CD14-positive monocyte (primary cell): ENCODE data around the gene SEZ6L. TPM values are rescaled to one million over a fixed set of nuclear protein-coding genes. Genes with fewer than 3 reads are reported as not detected.

Source experiments
- DNase-seq, 3 donors: peaks; one replicate each; pipeline ENCODE4 v3.0.0-alpha.2; 2011 to 2022
- H2AFZ ChIP-seq: 2 replicates; pipeline ENCODE4 v1.6.0; 2012; ENCODE audit warnings: mild to moderate bottlenecking, low read depth, low read length, inconsistent platforms; ENCODE audit not compliant: insufficient read depth, poor library complexity, severe bottlenecking
- H3K27ac ChIP-seq, 2 donors: 1 replicate in 1 of 2; 2 replicates in 1 of 2; pipeline ENCODE4 v1.5.1; 2012 to 2013; ENCODE audit warnings: low read length in 2 of 2, control low read depth in 1 of 2, inconsistent platforms in 1 of 2, low read depth in 1 of 2, mild to moderate bottlenecking in 1 of 2
- H3K27me3 ChIP-seq, 2 donors: one replicate each; pipeline versions ENCODE4 v1.6.0 to v1.6.1; 2011 to 2013; ENCODE audit warnings: low read length in 2 of 2; ENCODE audit not compliant: control insufficient read depth in 2 of 2, insufficient read depth in 2 of 2
- H3K36me3 ChIP-seq, 2 donors: replicated peaks in 1 of 2; 1 replicate in 1 of 2; 2 replicates in 1 of 2; pipeline versions ENCODE4 v1.5.1 to v1.6.1; 2012 to 2013; ENCODE audit warnings: low read length in 2 of 2, control low read depth in 1 of 2, inconsistent platforms in 1 of 2, mild to moderate bottlenecking in 1 of 2; ENCODE audit not compliant: insufficient read depth in 2 of 2, control insufficient read depth in 1 of 2
- H3K4me1 ChIP-seq, 2 donors: 1 replicate in 1 of 2; 2 replicates in 1 of 2; pipeline versions ENCODE4 v1.5.1 to v1.6.1; 2012 to 2013; ENCODE audit warnings: low read length in 2 of 2, control low read depth in 1 of 2, inconsistent platforms in 1 of 2, mild to moderate bottlenecking in 1 of 2, moderate library complexity in 1 of 2; ENCODE audit not compliant: insufficient read depth in 2 of 2, control insufficient read depth in 1 of 2
- H3K4me2 ChIP-seq: replicated peaks from 2 replicates; pipeline ENCODE3; 2012; ENCODE audit warnings: low read length, moderate library complexity, mild to moderate bottlenecking; ENCODE audit not compliant: poor library complexity, severe bottlenecking; ENCODE audit errors: extremely low read depth
- H3K4me3 ChIP-seq, 3 experiments: fragments of 200-600 bp in 1 of 3; sonication (generic) in 1 of 3; replicated peaks in 1 of 3; 1 replicate in 2 of 3; 2 replicates in 1 of 3; pipeline ENCODE4 v1.5.1; 2011 to 2013; ENCODE audit warnings: low read length in 3 of 3, mild to moderate bottlenecking in 3 of 3, control low read depth in 2 of 3, low read depth in 2 of 3, inconsistent platforms in 1 of 3, moderate library complexity in 1 of 3
- H3K79me2 ChIP-seq: 2 replicates; pipeline ENCODE4 v1.6.0; 2012; ENCODE audit warnings: mild to moderate bottlenecking, control low read depth, inconsistent platforms, low read length, moderate library complexity; ENCODE audit not compliant: insufficient read depth
- H3K9ac ChIP-seq: 2 replicates; pipeline ENCODE4 v1.6.0; 2017; ENCODE audit warnings: low read length, mild to moderate bottlenecking; ENCODE audit not compliant: insufficient read depth, poor library complexity, severe bottlenecking
- H3K9me3 ChIP-seq, 2 donors: replicated peaks in 1 of 2; 1 replicate in 1 of 2; 2 replicates in 1 of 2; pipeline versions ENCODE4 v1.5.1 to v1.6.1; 2012 to 2013; ENCODE audit warnings: low read length in 2 of 2, control low read depth in 1 of 2; ENCODE audit not compliant: control insufficient read depth in 1 of 2, insufficient read depth in 1 of 2
- H4K20me1 ChIP-seq: 2 replicates; pipeline ENCODE4 v1.6.0; 2012; ENCODE audit warnings: mild to moderate bottlenecking, low read length, control low read depth, moderate library complexity; ENCODE audit not compliant: insufficient read depth
- H3K27ac Mint-ChIP-seq, 7 donors: one replicate each; pipeline ENCODE4 v1.8.0; 2020; ENCODE audit warnings: mild to moderate bottlenecking in 7 of 7, mixed read lengths in 7 of 7, moderate library complexity in 6 of 7, inconsistent platforms in 2 of 7
- H3K27me3 Mint-ChIP-seq, 3 donors: one replicate each; pipeline ENCODE4 v1.8.0; 2021 to 2022; ENCODE audit warnings: low read depth in 3 of 3, mild to moderate bottlenecking in 3 of 3, mixed read lengths in 3 of 3, moderate library complexity in 3 of 3, inconsistent platforms in 1 of 3
- H3K36me3 Mint-ChIP-seq, 2 donors: one replicate each; pipeline ENCODE4 v1.8.0; 2020; ENCODE audit warnings: mixed read lengths in 2 of 2, inconsistent platforms in 1 of 2, mild to moderate bottlenecking in 1 of 2
- H3K4me1 Mint-ChIP-seq: one replicate; pipeline ENCODE4 v1.8.0; 2020; ENCODE audit warnings: mild to moderate bottlenecking, mixed read lengths
- H3K4me3 Mint-ChIP-seq, 2 donors: one replicate each; pipeline ENCODE4 v1.8.0; 2020; ENCODE audit warnings: mild to moderate bottlenecking in 2 of 2, mixed read lengths in 2 of 2, moderate library complexity in 1 of 2
- H3K9me3 Mint-ChIP-seq, 7 donors: one replicate each; pipeline ENCODE4 v1.8.0; 2020 to 2022; ENCODE audit warnings: mixed read lengths in 7 of 7, mild to moderate bottlenecking in 6 of 7, moderate library complexity in 6 of 7, inconsistent platforms in 2 of 7
- WGBS: methylation state at CpG from one replicate; pipeline ENCODE4 v1.1.5; 2013; ENCODE audit warnings: missing lambda C conversion rate; ENCODE audit not compliant: insufficient coverage; 5-methylcytosine and 5-hydroxymethylcytosine counted together
- intact Hi-C, 2 donors: fragments of 100-400 bp; cut with micrococcal nuclease; formaldehyde crosslinking; loops; one replicate each; pipeline versions ENCODE4 v1.15.0 to v1.15.1; 2023
- polyA plus RNA-seq, 3 donors: library from polyadenylated mRNA; depleted of rRNA in 1 of 3; unstranded in 2 of 3; stranded (reverse) in 1 of 3; fragments of 300-500 nt in 2 of 3; fragments of >200 nt in 1 of 3; fragmentation: Illumina TruSeq in 2 of 3; gene quantifications; 1 replicate in 2 of 3; 2 replicates in 1 of 3; pipeline ENCODE4 v1.2.3, GENCODE V29; 2012 to 2021
- TF ChIP-seq, protein P1 (sequence below): fragments of 200-600 bp; IDR thresholded peaks from one replicate; pipeline ENCODE4 v1.8.0; 2022; ENCODE audit warnings: antibody characterized with exemption, mild to moderate bottlenecking

Gene SEZ6L
- polyA plus RNA-seq, 3 donors, result 0.43 to 2.8 (median 0.71) TPM

DNA sequence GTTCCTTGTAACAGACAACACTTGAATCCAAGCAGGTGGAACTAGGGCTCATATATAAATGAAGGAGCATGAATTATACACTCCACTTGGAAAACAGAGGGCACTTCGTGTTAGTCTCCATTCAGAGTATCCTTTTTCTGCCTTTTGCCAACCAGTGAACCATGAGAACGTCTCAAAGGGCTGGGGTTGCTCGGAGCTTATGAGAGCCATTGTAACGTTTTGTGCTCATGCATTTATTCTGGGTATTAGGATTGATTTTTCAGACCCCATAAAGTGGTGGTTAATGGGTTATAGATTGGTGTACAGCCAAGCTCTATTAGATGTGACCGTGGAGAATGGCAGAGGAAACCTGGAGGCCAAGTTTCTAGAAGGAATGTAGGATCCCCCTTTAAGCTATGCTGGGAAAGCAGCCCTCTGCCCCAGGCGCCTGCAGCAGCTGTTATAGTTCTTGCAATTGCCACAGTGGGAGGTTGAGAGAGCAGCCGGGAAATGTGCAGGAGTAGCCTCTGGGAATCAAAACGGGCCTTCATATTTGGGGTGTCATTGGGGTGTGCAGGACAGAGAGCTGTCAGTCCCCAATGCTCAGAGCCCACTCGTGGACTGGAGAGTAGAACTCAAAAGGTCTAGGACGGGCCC is 205.2 kb downstream of the SEZ6L start:
- Histone ChIP-seq H3K4me1 (peaks cover 4 to 5% of the 10 kb centered on the region in 2 donors), H3K4me2 (no peak overlapping the region), H3K27ac (no peak overlapping the region), H3K36me3 (no peaks in the 10 kb centered on the region), H4K20me1 (no peaks in the 10 kb centered on the region), H2AFZ (no peak overlapping the region), H3K79me2 (no peaks in the 10 kb centered on the region), H3K27me3 (no peaks in the 10 kb centered on the region), H3K9ac (no peak overlapping the region), H3K9me3 (peaks cover 0 to 5% of the 10 kb centered on the region in 2 donors), H3K4me3 (no peak overlapping the region)
- Mint-ChIP-seq H3K36me3 (no peaks in the 10 kb centered on the region), H3K4me1 (peaks cover 9% of the 10 kb centered on the region), H3K4me3 (no peak overlapping the region), H3K27ac (no peak overlapping the region), H3K27me3 (peaks cover 0 to 5% (median 3%) of the 10 kb centered on the region in 3 donors), H3K9me3 (peaks cover 0 to 5% (median 0%) of the 10 kb centered on the region in 7 donors)
- intact Hi-C loops, result no loop called here
- TF ChIP-seq, protein P1, sequence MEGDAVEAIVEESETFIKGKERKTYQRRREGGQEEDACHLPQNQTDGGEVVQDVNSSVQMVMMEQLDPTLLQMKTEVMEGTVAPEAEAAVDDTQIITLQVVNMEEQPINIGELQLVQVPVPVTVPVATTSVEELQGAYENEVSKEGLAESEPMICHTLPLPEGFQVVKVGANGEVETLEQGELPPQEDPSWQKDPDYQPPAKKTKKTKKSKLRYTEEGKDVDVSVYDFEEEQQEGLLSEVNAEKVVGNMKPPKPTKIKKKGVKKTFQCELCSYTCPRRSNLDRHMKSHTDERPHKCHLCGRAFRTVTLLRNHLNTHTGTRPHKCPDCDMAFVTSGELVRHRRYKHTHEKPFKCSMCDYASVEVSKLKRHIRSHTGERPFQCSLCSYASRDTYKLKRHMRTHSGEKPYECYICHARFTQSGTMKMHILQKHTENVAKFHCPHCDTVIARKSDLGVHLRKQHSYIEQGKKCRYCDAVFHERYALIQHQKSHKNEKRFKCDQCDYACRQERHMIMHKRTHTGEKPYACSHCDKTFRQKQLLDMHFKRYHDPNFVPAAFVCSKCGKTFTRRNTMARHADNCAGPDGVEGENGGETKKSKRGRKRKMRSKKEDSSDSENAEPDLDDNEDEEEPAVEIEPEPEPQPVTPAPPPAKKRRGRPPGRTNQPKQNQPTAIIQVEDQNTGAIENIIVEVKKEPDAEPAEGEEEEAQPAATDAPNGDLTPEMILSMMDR, result no peak
- DNase-seq, result no peak
- 91% methylated on average over 9 of the region's 10 CpGs for WGBS

DNA sequence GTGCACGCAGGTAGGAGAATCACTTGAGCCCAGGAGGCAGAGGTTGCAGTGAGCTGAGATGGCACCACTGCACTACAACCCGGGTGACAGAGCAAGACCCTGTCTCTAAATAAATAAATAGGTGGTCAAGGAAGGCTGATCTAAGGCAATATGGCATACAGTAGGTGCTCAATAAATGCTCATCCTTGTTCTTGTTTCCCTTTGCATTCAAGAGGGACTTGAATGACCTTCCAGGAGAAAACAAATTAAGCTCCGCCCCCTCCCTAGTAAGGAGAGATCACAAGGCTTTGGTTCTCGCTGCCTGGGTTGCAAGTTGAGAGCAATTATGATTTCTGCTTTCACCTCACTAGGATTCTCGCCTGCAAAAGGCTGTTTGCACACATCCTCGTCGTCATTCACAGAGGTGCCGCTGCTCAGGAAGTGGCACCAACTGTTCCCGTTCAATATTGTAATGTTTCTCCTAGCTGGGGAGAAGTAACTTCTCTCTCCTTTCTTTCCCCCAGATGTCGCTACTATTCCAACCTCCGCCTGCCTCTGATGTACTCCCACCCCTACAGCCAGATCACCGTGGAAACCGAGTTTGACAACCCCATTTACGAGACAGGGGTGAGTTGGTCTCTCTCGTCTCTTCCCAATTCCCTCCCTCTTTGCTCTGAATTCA is 208.0 kb downstream of the SEZ6L start:
- Histone ChIP-seq H3K9me3 (peaks cover 0 to 5% of the 10 kb centered on the region in 2 donors), H3K4me3 (no peak overlapping the region), H2AFZ (peak overlapping the region; percentile 57), H4K20me1 (no peaks in the 10 kb centered on the region), H3K4me2 (peak overlapping the region; percentile 35), H3K9ac (no peak overlapping the region), H3K79me2 (no peaks in the 10 kb centered on the region), H3K4me1 (peaks cover 4 to 5% of the 10 kb centered on the region in 2 donors), H3K27me3 (no peaks in the 10 kb centered on the region), H3K27ac (no peak overlapping the region), H3K36me3 (no peaks in the 10 kb centered on the region)
- H3K4me3 Mint-ChIP-seq, result peak overlapping the region in 1 of 2 donors; percentile 57
- H3K27me3 Mint-ChIP-seq, result peaks cover 3 to 5% (median 4%) of the 10 kb centered on the region in 3 donors
- DNase-seq, result no peak
- intact Hi-C loops, result no loop called here
- 24% methylated on average over 9 of the region's 15 CpGs for WGBS
- H3K27ac Mint-ChIP-seq, result no peak overlapping the region
- TF ChIP-seq, protein P1, result no peak
- peaks cover 9% of the 10 kb centered on the region for H3K4me1 Mint-ChIP-seq
- peaks cover 0 to 9% (median 0%) of the 10 kb centered on the region in 7 donors for H3K9me3 Mint-ChIP-seq
- no peaks in the 10 kb centered on the region for H3K36me3 Mint-ChIP-seq
